Stimulated activated CD4-positive, alpha-beta T cell treated with anti-CD3 and anti-CD28 coated beads, Interleukin-4, amount 100 ng/mL, for 24 hours (primary cell): Measurements from ENCODE around the gene FIP1L1.

Experiments used
- DNase-seq: peaks from one replicate; pipeline ENCODE4 v3.0.0-alpha.2; 2020

Gene FIP1L1

GRCh38 chr4:53477636-53478035 is 100.2 kb downstream of the FIP1L1 start:
- DNase-seq, result no peak

- DNase-seq, result no peak
These were observed 101.4 kb downstream of the FIP1L1 start for GRCh38 chr4:53478671-53479456.

- no peak for DNase-seq
These were observed 102.5 kb downstream of the FIP1L1 start for GRCh38 chr4:53479736-53480525.

GRCh38 chr4:53480909-53481308 is 103.5 kb downstream of the FIP1L1 start:
- DNase-seq, result no peak

- no peak for DNase-seq
These were observed 104.1 kb downstream of the FIP1L1 start for GRCh38 chr4:53481586-53481985.

GRCh38 chr4:53483250-53483649 is 105.8 kb downstream of the FIP1L1 start:
- no peak for DNase-seq

GRCh38 chr4:53484911-53485657 is 107.6 kb downstream of the FIP1L1 start:
- DNase-seq, result no peak

- no peak for DNase-seq
These were observed 108.2 kb downstream of the FIP1L1 start for GRCh38 chr4:53485658-53486040.

- DNase-seq, result no peak
These were observed 110.3 kb downstream of the FIP1L1 start for GRCh38 chr4:53487766-53488165.

- no peak for DNase-seq
These were observed 111.9 kb downstream of the FIP1L1 start for GRCh38 chr4:53489279-53489889.

GRCh38 chr4:53490161-53490956 is 112.9 kb downstream of the FIP1L1 start:
- DNase-seq, result no peak

GRCh38 chr4:53490965-53491622 is 113.7 kb downstream of the FIP1L1 start:
- DNase-seq, result no peak

GRCh38 chr4:53494851-53495250 is 117.4 kb downstream of the FIP1L1 start:
- no peak for DNase-seq

- no peak for DNase-seq
These were observed 120.2 kb downstream of the FIP1L1 start for GRCh38 chr4:53497487-53498244.

- no peak for DNase-seq
These were observed 121.3 kb downstream of the FIP1L1 start for GRCh38 chr4:53498706-53499105.

GRCh38 chr4:53499791-53500190 is 122.3 kb downstream of the FIP1L1 start:
- no peak for DNase-seq

- no peak for DNase-seq
These were observed 123.1 kb downstream of the FIP1L1 start for GRCh38 chr4:53500546-53500945.

GRCh38 chr4:53501561-53501960 is 124.1 kb downstream of the FIP1L1 start:
- DNase-seq, result no peak

GRCh38 chr4:53502094-53502493 is 124.7 kb downstream of the FIP1L1 start:
- no peak for DNase-seq

GRCh38 chr4:53505947-53506346 is 128.5 kb downstream of the FIP1L1 start:
- no peak for DNase-seq

- DNase-seq, result no peak
These were observed 129.6 kb downstream of the FIP1L1 start for GRCh38 chr4:53507058-53507457.
